Fibroblast of lung (primary cell): ENCODE results near the gene ENPP3.

ENCODE experiments used
- CTCF ChIP-seq, 2 donors: IDR thresholded peaks in 1 of 2; conservative IDR thresholded peaks in 1 of 2; 1 replicate in 1 of 2; 2 replicates in 1 of 2; pipeline ENCODE4 v1.5.1; 2011 to 2012; ENCODE audit warnings: low read length in 2 of 2, control low read depth in 1 of 2, inconsistent platforms in 1 of 2, low read depth in 1 of 2, mild to moderate bottlenecking in 1 of 2
- EZH2 ChIP-seq: IDR thresholded peaks from 2 replicates; pipeline ENCODE4 v1.5.1; 2012; ENCODE audit warnings: low read length, control low read depth, mild to moderate bottlenecking; ENCODE audit errors: missing control alignments

DNA sequence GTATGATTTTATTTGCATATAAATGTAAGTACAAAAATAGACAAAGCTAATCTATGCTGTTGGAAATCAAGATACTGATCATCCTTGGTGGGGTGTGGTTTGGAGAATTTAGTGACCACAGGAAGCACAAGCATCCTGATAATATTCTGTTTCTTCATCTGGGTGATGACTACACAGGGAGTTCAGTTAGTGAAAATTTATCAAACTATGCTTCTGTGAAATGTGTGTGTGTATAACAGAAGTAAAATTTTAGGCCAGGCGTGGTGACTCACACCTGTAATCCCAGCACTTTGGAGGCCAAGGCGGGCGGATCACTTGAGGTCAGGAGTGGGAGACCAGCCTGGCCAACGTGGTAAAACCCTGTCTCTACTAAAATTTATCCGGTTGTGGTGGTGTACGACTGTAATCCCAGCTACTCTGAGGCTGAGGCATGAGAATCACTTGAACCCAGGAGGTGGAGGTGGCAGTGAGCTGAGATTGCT is 20.6 kb downstream of the ENPP3 start:
- TF ChIP-seq CTCF (conservative IDR thresholded peaks at IDR 0.05 in 1 of 2, IDR thresholded peaks at IDR 0.05 in 1 of 2; ENCODE audit: low read depth in 1 of 2, low read length in 2 of 2) (no peak), EZH2 (no peak)
